HG02623 (cell line): Measurements from ENCODE around the gene FBXW11.

Source experiments
- ATAC-seq: cut with Tn5 transposase; IDR thresholded peaks from one replicate; pipeline ENCODE4 v1.9.1; 2021; ENCODE audit warnings: moderate library complexity; ENCODE audit not compliant: unreplicated experiment

The FBXW11 gene

DNA sequence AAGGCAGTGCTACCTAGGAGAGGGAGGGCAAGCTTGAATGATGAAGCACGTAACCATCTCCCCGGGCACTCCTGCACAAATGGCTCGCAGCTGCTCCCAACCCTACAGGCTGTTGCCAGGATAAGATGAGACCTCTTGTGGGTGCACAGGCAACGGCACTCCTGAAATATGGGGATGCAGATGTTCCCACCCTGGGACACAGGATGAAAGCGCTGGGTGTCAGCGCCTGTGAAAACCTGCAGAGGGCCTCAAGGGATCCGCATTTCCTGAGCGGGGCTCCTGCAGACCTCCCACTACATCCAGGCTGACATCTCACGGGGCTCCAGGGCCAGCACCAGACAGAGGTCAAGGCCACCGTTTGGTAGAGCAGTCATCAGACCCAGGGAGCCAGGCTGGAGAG, 160.1 kb downstream of the FBXW11 start:
- no peak for ATAC-seq

DNA sequence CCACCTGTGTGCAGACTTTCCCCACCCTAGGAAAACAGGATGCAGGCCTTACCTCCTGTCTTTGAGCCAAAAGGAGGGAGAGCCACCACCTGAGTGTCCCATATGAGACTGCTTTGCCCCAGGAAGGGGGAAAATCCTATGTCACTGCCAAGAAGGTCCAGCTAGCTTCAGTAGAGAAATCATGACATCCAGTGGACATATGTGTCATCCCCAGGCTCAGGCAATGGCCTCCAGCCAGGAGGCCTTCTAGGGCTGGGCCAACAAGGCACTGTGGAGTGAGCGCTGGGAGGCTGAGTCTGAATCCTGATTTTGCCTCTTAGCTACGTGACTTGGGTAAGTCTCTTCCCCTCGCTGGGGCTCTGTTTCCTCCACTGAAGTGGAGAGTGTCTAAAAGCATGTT, 160.6 kb downstream of the FBXW11 start:
- no peak for ATAC-seq

DNA sequence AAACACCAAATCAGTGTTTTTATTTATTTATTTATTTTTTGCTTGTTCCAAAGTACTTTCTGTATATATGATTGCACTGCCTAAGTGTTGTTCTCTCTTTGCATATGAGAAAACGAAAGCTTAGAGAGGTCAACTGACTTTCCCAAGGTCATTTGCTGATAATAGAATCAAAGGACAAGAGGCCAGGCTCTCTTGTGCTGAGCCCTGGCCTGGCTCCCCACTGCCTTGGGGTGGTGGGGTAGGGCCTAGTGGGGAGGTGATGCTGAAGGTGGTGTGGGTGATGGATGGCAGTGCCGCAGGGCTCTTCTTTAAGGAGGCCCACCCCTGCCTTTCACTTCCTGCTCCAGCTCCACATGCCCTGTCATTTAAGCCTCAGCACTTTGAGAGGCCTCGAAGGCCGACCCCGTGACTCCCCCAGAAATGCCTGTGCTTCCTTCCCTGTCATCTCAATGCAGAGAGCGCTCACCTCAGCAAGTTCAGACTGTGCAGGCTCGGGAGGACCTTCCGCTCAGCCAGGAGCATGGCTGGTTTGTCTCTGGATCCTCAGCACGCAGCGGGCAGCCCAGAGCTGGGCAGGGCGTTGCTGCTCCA, 161.3 kb downstream of the FBXW11 start:
- ATAC-seq, result no peak

DNA sequence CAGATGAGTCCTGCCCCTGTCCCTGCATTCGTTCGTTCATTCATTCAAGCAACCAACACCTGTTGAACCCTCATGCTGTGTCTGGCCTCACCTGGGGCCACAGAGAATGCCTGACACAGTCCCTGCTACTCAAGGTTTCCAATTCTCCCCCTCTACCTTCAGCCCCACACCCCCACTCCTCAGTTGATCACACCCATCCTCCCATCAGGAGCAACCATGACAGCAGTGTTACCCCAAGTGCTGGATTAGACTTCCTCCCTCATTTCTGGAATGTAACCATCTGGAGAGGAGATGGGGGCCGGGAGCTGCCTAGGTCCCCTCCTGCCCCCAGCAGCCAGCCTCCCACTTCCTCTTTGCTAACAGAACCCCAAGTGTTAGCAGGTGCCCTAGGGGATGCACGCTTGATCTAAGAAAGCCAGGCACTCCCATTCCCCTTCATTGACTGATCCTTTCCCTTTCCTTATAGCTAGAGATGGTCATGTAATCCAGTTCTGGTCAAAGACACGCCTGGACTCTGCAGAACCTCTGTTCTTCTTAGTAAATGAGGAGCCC, 163.6 kb downstream of the FBXW11 start:
- no peak for ATAC-seq

GRCh38 chr5:171841984-171842776, 164.3 kb downstream of the FBXW11 start:
- ATAC-seq, result no peak

GRCh38 chr5:171840711-171841522, 165.5 kb downstream of the FBXW11 start:
- no peak for ATAC-seq

DNA sequence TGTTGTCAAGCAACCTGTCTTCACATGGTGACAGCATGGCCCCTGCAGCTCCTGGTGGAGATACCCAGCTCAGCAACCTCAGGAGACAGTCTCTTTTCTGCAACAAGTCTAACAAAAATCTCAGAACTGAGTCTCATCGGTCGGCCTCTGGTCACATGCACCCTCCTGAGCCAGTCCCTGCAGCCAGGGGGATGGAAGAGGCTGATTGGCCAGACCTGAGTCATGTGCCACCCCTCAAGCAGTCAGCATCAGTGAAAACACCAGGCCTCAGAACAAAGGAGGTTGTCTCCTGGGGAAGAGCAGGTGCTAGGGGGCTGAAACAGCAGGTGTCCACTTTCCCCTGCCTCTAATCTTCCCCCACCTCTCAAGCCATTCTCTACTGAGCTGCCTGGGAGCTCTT, 166.4 kb downstream of the FBXW11 start:
- ATAC-seq, result no peak

- no peak for ATAC-seq
Observed at GRCh38 chr5:171839112-171839511, 167.3 kb downstream of the FBXW11 start.

GRCh38 chr5:171838066-171838465, 168.4 kb downstream of the FBXW11 start:
- ATAC-seq, result no peak

DNA sequence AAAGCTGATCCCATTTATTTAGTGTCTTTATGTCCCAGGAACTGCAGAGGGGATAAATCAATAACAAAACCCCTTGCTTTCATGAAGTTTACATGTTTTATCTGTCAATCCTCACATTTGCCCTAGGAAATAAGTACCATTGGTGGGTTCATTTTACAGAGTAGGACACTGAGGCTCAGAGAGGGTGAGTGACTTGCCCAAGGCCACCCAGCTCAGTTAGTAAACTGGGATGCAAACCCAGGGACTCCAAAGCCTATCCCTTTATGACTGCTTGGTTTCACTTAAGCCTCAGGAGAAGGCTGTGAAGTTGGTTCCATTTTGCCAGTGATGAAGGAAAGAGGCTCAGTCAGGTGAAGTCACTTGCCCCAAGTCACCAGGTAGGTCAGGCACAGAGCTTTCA, 168.9 kb downstream of the FBXW11 start:
- no peak for ATAC-seq

DNA sequence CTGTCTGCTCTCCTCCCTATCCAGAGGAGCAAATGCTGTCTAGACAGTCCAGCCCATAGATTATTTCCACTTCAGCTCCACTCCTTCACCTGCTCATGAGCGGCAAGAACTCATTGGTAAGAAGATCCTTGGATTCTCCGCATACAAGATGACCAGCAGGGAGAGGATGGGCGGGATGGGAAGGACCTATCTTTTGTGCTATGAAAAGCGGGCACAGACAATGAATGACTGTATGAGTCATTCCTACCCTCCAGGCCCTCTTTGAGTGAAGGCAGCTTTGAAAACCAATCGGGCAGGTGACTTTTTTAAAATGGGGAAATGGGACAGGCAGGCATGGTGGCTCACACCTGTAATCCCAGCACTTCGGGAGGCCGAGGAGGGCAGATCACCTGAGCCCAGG, 171.4 kb downstream of the FBXW11 start:
- no peak for ATAC-seq

GRCh38 chr5:171834461-171834860, 172.0 kb downstream of the FBXW11 start:
- no peak for ATAC-seq

- no peak for ATAC-seq
Observed at GRCh38 chr5:171832775-171833174, 173.7 kb downstream of the FBXW11 start.

GRCh38 chr5:171830686-171831085, 175.8 kb downstream of the FBXW11 start:
- no peak for ATAC-seq

DNA sequence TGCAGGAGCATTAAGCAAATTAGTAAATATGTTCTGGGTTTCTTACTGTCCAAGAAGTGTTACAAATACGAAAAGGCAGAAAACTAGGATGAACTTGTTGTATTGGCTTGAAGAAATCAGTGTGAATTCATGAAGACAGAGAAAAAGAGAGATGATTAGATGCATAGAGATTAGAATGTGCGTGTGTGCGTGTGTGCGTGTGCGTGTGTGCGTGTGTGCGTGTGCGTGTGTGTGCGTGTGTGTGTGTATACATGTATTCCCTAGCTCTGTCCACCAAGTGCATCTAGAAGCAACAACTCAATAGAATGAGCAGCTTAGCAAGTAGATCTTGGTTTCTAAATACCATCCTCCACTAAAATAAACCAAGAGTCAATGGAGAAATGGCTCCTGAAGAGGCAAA, 179.3 kb downstream of the FBXW11 start:
- ATAC-seq, result no peak

DNA sequence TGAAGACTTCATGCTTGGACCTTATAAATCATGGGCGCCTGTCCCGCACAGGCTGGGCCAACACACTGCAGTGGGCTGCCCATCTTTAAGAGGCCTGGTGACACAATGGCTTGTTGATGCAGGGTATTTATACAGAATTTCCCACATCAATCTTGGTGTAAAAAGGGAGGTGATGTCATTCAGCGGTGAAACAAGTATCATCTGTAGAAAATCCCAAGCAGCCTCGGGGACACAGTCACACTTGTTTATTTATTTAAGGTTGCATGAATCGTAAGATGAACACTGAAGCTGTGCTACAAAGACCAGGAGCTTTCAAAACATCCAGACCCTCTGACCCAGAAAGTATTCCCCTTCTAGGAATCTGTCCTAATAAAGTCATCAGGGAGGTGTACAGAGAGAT, 180.3 kb downstream of the FBXW11 start:
- ATAC-seq, result no peak

DNA sequence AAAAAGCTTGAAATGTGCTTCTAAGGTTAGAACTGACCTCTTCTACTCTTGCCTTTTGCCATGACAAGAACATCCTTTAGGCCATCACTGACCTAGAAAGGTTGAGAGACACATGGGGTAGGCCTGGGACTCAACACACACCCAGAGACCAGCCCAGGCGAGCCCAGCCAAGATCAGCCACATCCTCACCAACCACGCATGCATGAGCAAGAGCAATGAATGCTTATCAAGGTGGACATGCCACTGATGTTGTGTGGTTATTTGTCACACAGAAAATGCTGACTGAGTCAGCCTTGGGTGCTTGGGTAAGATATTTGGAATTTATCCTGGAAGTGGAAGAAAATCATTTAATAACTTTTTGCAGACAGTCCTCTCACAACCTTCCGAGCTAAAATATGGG, 181.4 kb downstream of the FBXW11 start:
- ATAC-seq, result no peak

DNA sequence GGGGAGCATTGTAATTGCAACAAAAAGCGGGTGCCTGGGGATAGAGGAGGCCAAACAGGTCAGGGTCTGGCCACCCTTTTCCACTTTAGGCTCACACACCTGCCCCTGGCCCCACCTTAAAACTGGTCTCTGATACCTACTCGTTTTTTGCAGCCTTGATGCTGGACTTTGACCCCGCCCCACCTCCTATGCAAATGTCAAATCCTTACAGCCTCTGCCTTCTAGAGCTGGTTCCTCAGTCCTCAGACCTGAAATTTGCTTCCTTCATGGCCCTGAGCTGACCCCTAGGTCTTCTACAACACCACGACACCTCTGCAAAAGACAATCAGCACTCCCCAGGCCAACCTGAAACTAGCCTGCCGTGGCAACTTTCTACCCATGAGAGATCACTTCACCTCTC, 183.2 kb downstream of the FBXW11 start:
- no peak for ATAC-seq

- ATAC-seq, result no peak
Observed at GRCh38 chr5:171821286-171821685, 185.2 kb downstream of the FBXW11 start.

- no peak for ATAC-seq
Observed at GRCh38 chr5:171820561-171820960, 185.9 kb downstream of the FBXW11 start.

DNA sequence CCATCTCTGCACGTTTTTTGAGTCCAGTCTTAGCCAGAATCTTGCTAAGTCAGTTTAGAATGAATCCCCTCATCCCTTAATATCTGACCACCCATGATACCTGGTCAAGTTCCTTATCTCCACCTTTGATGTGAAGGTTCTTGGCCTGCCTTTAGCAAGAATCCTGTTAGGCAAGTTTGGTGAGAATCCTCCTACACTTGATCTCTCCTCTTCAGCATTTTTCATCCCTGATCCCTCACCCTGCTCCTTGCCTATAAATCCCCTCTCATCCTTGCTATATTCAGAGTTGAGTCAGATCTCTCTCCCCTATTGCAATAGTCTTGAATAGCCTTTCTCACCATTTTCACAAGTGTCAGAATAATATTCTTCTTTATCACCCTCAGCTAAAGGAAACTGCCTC, 189.8 kb downstream of the FBXW11 start:
- no peak for ATAC-seq
